ENCODE data around the gene ACAA1.
A peak's percentile ranks its signal among the peaks of the same experiment; 100 is the strongest.
"Not testable (repeated sequence)": the region's sequence is repeated elsewhere in the genome, so short reads cannot be mapped to it uniquely, and the experiment has no call there.

The ACAA1 gene, protein sequence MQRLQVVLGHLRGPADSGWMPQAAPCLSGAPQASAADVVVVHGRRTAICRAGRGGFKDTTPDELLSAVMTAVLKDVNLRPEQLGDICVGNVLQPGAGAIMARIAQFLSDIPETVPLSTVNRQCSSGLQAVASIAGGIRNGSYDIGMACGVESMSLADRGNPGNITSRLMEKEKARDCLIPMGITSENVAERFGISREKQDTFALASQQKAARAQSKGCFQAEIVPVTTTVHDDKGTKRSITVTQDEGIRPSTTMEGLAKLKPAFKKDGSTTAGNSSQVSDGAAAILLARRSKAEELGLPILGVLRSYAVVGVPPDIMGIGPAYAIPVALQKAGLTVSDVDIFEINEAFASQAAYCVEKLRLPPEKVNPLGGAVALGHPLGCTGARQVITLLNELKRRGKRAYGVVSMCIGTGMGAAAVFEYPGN

GRCh38 chr3:38136777-38137614 lies at the start of gene ACAA1:
Gene ACAA1 (minus strand): TSS chr3:38137127. CDS start chr3:38137035, 92 bp downstream.
- peak; percentile 99 for DNase-seq (ENCODE audit: low read depth)

GRCh38 chr3:38177181-38177580 lies 40.3 kb upstream of the ACAA1 start:
- no peak for DNase-seq (ENCODE audit: low read depth)

- DNase-seq (ENCODE audit: low read depth) = no peak
Measured at GRCh38 chr3:38173834-38174418, 37.0 kb upstream of the ACAA1 start.

DNA sequence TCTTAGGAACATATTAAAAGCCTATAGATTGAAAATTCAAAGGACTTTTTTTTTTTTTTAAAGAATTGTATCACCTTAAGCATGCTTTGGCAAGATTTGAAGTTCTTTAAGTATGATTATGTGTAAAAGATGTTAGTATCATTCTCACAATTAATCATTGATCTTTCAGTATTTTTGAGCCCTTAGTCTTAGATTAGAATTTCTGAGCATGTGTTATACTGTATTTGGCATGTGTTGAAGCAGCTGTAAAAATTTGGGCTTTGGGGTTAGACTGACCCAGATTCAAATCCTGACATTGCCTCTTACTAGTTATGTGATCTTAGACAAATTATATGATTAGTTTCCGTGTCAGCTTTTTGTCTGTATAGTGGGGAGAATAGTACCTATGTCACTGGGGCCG lies 34.7 kb upstream of the ACAA1 start:
- no peak for DNase-seq (ENCODE audit: low read depth)

DNA sequence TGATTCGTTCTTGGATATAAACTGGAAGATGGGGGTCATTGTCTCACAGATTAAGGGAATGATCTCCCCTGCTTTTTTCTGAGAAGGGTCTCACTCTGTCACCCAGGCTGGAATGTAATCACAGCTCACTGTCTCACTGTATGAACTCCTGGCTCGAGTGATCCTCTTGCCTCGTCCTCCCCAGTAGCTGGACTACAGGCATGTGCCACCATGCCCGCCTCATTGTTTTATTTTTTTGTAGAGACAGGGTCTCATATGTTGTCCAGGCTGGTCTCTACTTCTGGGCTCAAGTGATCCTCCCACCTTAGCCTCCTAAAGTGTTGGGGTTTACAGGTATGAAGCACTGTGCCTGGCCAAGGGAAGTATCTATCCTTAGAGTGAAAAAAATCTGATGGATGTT lies 33.8 kb upstream of the ACAA1 start:
- no peak for DNase-seq (ENCODE audit: low read depth)

GRCh38 chr3:38169027-38169317 lies 32.0 kb upstream of the ACAA1 start:
- DNase-seq (ENCODE audit: low read depth) = no peak

DNA sequence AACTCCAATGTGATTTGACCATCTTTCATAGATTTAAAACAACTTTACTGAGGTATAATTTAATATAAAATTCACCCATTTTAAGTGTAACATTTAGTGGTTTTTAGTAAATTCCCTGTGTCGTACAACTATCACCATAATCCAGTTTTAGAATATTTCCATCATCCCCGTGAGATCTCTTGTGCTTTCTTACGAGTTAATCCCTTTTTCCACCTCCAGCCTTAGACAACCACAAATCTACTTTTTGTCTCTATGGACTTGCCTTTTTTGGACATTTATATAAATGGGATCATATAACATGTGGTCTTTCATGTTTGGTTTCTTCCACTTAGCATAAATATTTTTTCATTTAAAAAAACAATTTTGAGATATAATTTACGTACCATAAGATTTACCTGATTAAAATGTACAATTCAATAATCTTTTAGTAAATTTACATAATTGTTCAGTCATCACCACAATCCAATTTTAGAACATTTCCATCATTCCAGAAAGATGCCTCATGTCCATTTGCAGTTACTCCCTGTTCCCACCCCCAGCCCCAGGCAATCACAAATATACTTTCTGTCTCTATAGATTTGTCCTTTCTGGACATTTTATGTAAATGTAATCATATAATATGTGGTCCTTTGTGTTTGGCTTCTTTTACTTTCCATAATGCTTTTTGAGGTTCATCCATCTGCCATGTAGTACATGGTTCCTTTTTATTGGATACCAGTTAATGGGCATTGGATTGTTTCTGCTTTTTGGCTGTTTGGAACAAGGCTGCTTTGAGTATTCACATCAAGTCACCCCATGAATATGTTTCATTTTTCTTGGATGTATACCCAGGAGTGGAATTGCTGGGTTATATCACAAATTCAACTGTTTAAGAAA lies 31.5 kb upstream of the ACAA1 start:
- peak; percentile 36 for DNase-seq (ENCODE audit: low read depth)

GRCh38 chr3:38167591-38167990 lies 30.7 kb upstream of the ACAA1 start:
- DNase-seq (ENCODE audit: low read depth) = no peak

- peak; percentile 24 for DNase-seq (ENCODE audit: low read depth)
Measured at GRCh38 chr3:38165722-38166387, 28.9 kb upstream of the ACAA1 start.

DNA sequence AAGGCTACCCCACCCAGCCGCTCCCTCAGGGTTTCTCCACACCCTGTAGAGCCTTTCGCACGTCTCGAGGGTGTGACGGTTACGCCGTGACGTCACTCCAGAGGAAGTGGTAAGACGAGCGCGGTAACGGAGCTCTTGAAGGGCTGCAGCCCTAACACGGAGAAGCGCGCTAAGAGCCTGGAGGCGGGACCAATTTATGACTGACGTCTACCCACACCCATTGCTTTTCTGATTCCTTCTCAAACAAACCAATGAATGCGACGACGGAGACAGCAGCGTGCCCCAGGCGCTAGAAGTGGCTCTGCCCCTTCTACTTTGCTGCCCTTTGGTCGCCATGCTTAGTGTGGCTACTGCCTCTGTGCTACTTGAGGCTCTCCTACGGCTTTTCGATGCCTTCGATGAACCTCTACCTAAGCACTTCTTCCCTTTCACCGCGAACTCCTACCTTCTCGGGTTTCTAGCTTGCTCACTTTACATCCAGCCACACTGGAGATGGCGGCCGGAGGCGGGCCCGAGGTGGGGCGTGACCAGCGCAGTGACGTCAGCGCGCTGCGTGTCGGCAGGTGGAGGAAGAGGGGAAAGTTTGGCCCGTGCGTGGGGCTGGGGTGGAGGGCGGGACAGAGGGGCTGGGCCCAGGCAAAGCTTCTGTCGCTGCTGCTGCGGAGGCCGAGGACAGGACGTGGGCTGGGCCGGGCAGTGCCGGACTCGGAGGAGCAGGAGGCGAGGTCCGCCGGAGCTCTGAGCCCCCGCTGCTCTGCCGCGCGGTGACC lies 28.2 kb upstream of the ACAA1 start, which contains the start of gene OXSR1:
TSS of gene OXSR1 (plus strand) at position 586 of the 770 bp plus-strand sequence. CDS start 340 bp downstream, outside the sequence.
- peak; percentile 100 for DNase-seq (ENCODE audit: low read depth)

DNA sequence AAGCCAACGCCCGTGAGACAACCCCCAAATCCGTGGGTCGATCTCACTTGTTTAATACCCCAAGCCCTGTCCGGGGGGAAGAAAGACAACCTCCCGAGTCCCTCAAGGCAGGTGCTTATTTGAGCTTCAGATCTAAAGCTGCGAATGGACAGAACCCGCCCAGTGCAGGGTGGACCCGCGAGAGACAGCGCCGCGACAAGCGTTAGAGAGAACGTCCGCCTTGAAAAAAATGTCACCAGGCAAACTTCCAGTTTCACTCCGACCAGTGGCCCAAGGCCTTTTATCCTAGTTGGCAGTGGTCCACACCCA lies 27.7 kb upstream of the ACAA1 start:
- no peak for DNase-seq (ENCODE audit: low read depth)

DNA sequence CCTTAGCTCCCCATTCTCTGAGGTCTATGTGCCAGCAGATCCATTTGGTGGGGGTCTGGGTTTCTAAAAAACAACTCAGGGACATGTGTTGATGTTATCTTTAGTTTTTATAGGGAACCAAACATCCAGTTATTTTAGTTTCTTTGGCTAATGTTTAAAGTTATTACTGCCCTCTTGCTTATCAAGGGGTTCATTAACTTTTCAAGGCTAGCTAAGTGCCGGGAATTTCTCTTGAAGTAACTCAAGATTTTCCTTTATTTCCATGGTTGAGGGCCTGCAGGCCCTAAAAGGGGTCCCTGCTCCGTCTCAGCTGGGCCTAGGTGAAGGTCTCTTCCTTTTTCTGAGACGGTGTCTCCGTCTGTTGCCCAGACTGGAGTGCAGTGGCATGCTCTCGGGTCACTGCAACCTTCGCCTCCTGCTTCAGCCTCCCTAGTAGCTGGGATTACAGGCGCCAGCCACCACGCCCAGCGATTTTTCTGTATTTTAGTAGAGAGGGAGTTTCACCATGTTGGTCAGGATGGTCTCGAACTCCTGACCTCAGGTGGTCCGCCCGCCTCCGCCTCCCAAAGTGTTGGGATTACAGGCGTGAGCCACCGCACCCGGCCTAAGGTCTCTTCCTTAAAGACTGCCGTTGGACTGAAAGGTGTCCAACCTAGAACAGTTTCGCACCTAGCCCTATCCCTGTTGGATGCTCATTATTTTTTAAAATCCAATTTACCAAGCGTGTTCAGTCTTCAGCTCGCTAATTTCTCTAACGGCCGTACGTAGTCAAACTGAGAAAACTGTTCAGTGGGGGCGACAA lies 27.1 kb upstream of the ACAA1 start:
- DNase-seq (ENCODE audit: low read depth) = no peak

- no peak for DNase-seq (ENCODE audit: low read depth)
Measured at GRCh38 chr3:38163117-38163840, 26.4 kb upstream of the ACAA1 start.

DNA sequence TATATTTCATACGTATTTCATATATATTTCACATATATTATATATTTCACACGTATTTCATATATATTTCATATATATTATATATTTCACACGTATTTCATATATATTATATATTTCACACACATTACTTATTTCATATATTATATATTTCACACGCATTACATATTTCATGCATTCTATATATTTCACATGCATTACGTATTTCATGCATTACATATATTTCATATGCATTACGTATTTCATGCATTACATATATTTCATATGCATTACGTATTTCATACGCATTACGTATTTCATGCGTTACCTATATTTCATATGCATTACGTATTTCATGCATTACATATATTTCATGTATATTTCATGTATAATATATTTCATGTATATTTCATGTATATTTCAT lies 23.8 kb upstream of the ACAA1 start:
- DNase-seq (ENCODE audit: low read depth) = not testable (repeated sequence)

- no peak for DNase-seq (ENCODE audit: low read depth)
Measured at GRCh38 chr3:38158472-38158871, 21.5 kb upstream of the ACAA1 start.

DNA sequence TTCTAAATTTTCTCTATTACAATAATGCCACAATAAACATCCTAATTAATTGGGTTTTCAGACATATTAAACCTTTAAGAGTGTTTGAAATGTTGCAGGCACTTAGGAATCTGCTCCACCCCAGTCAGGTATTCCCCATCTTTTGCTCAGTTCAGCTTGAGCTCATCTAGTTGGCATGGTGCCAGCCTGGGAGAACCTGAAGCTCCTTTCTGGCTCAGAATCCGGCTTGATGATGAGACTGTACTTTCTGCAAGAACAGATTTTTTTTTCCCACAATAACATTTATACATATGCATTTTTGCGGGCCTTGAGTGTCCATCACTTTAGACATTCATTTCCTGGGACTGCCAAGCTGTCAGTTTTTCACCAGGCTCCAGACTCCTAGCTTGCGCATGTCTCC lies 20.7 kb upstream of the ACAA1 start:
- DNase-seq (ENCODE audit: low read depth) = no peak

DNA sequence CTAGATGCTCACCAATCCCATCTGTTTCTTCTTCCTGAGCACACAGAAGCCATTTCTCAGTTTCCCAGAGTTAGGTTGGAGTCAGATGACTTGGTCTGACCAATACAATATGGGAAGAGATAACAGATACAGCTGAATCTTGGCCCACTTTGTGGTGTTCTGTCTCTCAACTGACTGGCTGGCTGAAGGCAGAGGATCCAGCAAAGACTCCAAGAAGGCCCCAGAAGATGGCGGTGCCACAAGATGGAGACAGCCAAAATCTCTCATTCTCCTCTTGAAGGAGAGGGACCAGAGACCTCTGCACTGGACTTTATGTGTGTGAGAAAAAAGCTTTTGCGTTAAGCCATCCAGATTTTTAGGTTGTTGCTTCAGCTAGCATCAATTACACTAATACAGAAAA lies 20.2 kb upstream of the ACAA1 start:
- no peak for DNase-seq (ENCODE audit: low read depth)

DNA sequence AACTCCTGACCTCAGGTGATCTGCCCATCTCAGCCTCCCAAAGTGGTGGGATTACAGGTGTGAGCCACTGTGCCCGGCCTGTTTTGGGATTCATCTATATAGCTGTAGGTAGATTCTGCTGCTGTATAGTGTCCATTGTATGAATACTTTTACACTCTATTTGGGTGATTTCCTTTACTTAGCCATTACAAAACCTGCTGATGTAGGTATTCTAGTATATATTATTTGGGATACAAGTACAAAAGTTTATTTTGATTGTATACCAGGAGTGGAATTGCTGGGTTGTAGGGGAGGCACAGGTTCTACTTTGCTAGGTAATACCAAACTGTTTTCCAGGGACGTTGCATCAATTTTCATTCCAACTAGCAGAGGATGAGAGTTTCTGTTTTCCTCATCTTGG lies 18.9 kb upstream of the ACAA1 start:
- DNase-seq (ENCODE audit: low read depth) = no peak

DNA sequence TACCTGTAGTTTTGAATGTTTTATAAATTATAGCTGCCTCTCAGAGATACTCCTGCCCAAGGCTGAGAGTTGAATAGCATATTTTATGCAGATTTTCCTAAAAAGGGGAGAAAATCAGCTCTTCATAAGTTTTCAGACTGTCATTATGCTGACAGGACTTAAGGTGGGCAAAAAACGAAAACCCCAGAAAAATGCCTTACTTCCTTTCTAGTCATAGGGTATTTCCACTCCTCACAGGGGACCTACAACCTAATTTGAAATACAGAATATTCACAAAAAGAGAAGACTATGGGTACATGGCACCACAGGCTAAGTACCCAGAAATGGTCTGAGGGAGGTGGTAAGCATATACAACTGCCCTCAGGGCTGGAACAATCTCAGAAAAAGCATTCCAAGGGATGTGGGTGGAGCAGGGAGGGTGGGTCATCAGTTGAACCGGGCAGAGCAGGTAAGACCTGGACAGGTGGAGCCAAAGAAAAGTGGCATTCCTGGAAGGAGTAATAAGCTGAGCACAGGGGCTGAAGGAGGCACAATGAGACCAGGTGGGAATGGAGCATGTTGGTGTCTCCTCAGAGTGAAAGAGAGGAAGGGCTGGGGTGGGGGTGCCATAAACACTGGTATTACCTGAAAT lies 17.8 kb upstream of the ACAA1 start:
- DNase-seq (ENCODE audit: low read depth) = no peak

All from stromal cell of bone marrow (primary cell).